Esophagus squamous epithelium (tissue), 4 donors: ENCODE results near the gene FAAH2.

ENCODE experiments used
- CTCF ChIP-seq, 6 experiments: fragments of 450-650 bp in 4 of 6; fragments of 200-600 bp in 2 of 6; sonication (generic) in 2 of 6; IDR thresholded peaks; one replicate each; pipeline ENCODE4 v1.5.1; 2016 to 2019; ENCODE audit warnings: antibody characterized with exemption in 6 of 6, mild to moderate bottlenecking in 4 of 6, moderate library complexity in 4 of 6
- POLR2A ChIP-seq, 4 donors: fragments of 450-650 bp; IDR thresholded peaks; one replicate each; pipeline ENCODE4 v1.6.1; 2017; ENCODE audit warnings: antibody characterized with exemption in 4 of 4, mild to moderate bottlenecking in 4 of 4, moderate library complexity in 3 of 4

DNA sequence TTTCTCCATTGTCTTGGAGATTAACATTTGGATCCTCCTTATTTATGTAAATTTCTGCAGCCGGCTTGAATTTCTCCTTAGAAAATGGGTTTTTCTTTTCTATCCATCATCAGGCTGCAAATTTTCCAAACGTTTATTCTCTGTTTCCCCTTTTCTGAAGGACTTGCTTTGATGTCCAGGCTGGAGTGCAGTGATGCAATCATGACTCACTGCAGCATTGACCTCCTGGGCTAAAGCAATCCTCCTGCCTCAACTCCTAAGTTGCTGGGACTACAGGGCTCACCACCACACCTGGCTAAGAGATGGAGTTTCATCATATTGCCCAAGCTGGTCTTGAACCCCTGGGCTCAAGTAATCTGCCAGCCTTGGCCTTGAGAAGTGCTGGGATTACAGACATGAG, 161.3 kb downstream of the FAAH2 start:
- TF ChIP-seq CTCF (IDR thresholded peaks at IDR 0.05) = no peak
- TF ChIP-seq POLR2A (IDR thresholded peaks at IDR 0.05) = no peak
